NCI-H345 (cell line): Measurements from ENCODE around the gene TEX2.

Source experiments
- DNase-seq: peaks from one replicate; lab custom pipeline; 2025; lab: John Stamatoyannopoulos, UW

The TEX2 gene

GRCh38 chr17:64139542-64139941 lies 123.5 kb downstream of the TEX2 start:
- no peak for DNase-seq

- no peak for DNase-seq
Observed at GRCh38 chr17:64138441-64138840, 124.6 kb downstream of the TEX2 start.

- no peak for DNase-seq
Observed at GRCh38 chr17:64135000-64135399, 128.1 kb downstream of the TEX2 start.

GRCh38 chr17:64134216-64134970 lies 128.7 kb downstream of the TEX2 start:
- no peak for DNase-seq

- DNase-seq, result peak; percentile 75
Observed at GRCh38 chr17:64133546-64134215, 129.4 kb downstream of the TEX2 start.

GRCh38 chr17:64131606-64132270 lies 131.3 kb downstream of the TEX2 start:
- DNase-seq, result no peak

GRCh38 chr17:64130559-64131001 lies 132.5 kb downstream of the TEX2 start:
- DNase-seq, result no peak

- peak; percentile 85 for DNase-seq
Observed at GRCh38 chr17:64129765-64130558, 133.1 kb downstream of the TEX2 start, which contains the start of gene ERN1. TSS of gene ERN1 (minus strand) at chr17:64130144. CDS start at chr17:64130029, 115 bp downstream.

- no peak for DNase-seq
Observed at GRCh38 chr17:64129515-64129764, 133.6 kb downstream of the TEX2 start.

- no peak for DNase-seq
Observed at GRCh38 chr17:64128787-64129514, 134.1 kb downstream of the TEX2 start.

- no peak for DNase-seq
Observed at GRCh38 chr17:64126918-64127317, 136.1 kb downstream of the TEX2 start.

GRCh38 chr17:64125937-64126336 lies 137.1 kb downstream of the TEX2 start:
- DNase-seq, result no peak

GRCh38 chr17:64124609-64125008 lies 138.5 kb downstream of the TEX2 start:
- no peak for DNase-seq

GRCh38 chr17:64123114-64123513 lies 139.9 kb downstream of the TEX2 start:
- DNase-seq, result no peak

- peak; percentile 21 for DNase-seq
Observed at GRCh38 chr17:64120972-64121786, 141.9 kb downstream of the TEX2 start.

- DNase-seq, result peak; percentile 52
Observed at GRCh38 chr17:64120159-64120810, 142.8 kb downstream of the TEX2 start.

GRCh38 chr17:64117981-64118979 lies 144.8 kb downstream of the TEX2 start:
- DNase-seq, result peak; percentile 71

- no peak for DNase-seq
Observed at GRCh38 chr17:64115822-64116534, 147.1 kb downstream of the TEX2 start.
